HG02943 (cell line): ENCODE measurements around the gene ATF5.

Source experiments
- ATAC-seq: cut with Tn5 transposase; IDR thresholded peaks from one replicate; pipeline ENCODE4 v1.9.1; 2021; ENCODE audit warnings: mild to moderate bottlenecking, low read depth, moderate library complexity; ENCODE audit not compliant: unreplicated experiment

The ATF5 gene

GRCh38 chr19:49971991-49972411 lies 43.0 kb downstream of the ATF5 start:
- ATAC-seq, result no peak

GRCh38 chr19:49972841-49973240 lies 43.8 kb downstream of the ATF5 start:
- ATAC-seq, result no peak

- no peak for ATAC-seq
These were observed 45.0 kb downstream of the ATF5 start for GRCh38 chr19:49973987-49974386.

- no peak for ATAC-seq
These were observed 46.0 kb downstream of the ATF5 start for GRCh38 chr19:49975051-49975450.

GRCh38 chr19:49976496-49976895 lies 47.5 kb downstream of the ATF5 start:
- ATAC-seq, result no peak

GRCh38 chr19:49977076-49977475 lies 48.1 kb downstream of the ATF5 start:
- ATAC-seq, result no peak

GRCh38 chr19:49977881-49978280 lies 48.9 kb downstream of the ATF5 start:
- ATAC-seq, result no peak

- no peak for ATAC-seq
These were observed 49.3 kb downstream of the ATF5 start for GRCh38 chr19:49978324-49978723.

GRCh38 chr19:49981603-49982593 lies 52.9 kb downstream of the ATF5 start:
- no peak for ATAC-seq
